ENCODE data around the gene DHCR24.

- no peak for TF ChIP-seq EZH2 (IDR thresholded peaks at IDR 0.05)
- no peak for TF ChIP-seq POLR2AphosphoS5 (IDR thresholded peaks at IDR 0.05; ENCODE audit: borderline replicate concordance, low read depth, low read length)
- TF ChIP-seq FOXP2 (optimal IDR thresholded peaks at IDR 0.05; ENCODE audit: control extremely low read depth, extremely low read length, insufficient read depth), result no peak
Measured at GRCh38 chr1:54814571-54814970, 72.4 kb downstream of the DHCR24 start.

Measured in SK-N-MC (cell line).